H7 (cell line): ENCODE measurements around the gene CCDC70. TPM values are rescaled to one million over a fixed set of nuclear protein-coding genes. Genes with fewer than 3 reads are reported as not detected.

Experiments used
- total RNA-seq: library from RNA; depleted of rRNA; stranded (reverse); fragments of >200 nt; shearing (Covaris generic); gene quantifications from 2 replicates; pipeline ENCODE4 v1.2.3, GENCODE V29; 2014; rRNA removed

Gene CCDC70
- total RNA-seq, 1 experiment from 2014 or later, result not detected

Other genes with a start within 250 kb of the CCDC70 start
- 7.7 and 7.8 TPM in 2 replicates for gene DHRS12, start 57.8 kb upstream of the CCDC70 start, total RNA-seq
- gene TMEM272, start 16.8 kb upstream of the CCDC70 start, total RNA-seq, result not detected in 2 replicates
- gene ATP7B, start 149.5 kb downstream of the CCDC70 start, total RNA-seq, result 2.4 and 3.1 TPM in 2 replicates
- gene ALG11, start 150.4 kb downstream of the CCDC70 start, total RNA-seq, result 10.3 and 12.1 TPM in 2 replicates
- gene UTP14C, start 162.7 kb downstream of the CCDC70 start, total RNA-seq, result 9.1 and 12.5 TPM in 2 replicates